ENCODE measurements around the gene GRAMD4.

The GRAMD4 gene

GRCh38 chr22:46578824-46579561 is 41.2 kb upstream of the GRAMD4 start:
- Histone ChIP-seq H3K27me3 (replicated peaks in 2 of 5; ENCODE audit: control insufficient read depth in 4 of 5, insufficient read depth in 5 of 5, low read length in 4 of 5) (no peaks in the 10 kb centered on the region), H3K36me3 (ENCODE audit: control insufficient read depth in 4 of 4, insufficient read depth in 4 of 4, low read length in 3 of 4) (peaks cover 0 to 2% (median 0%) of the 10 kb centered on the region in 4 experiments), H3K4me3 (ENCODE audit: control insufficient read depth in 1 of 7, extremely low read depth in 1 of 7, insufficient read depth in 4 of 7, low read depth in 2 of 7, low read length in 6 of 7) (peak overlapping the region in 5 of 7 experiments; percentile 37 to 85 (median 76)), H3K4me1 (ENCODE audit: control extremely low read depth in 1 of 4, control insufficient read depth in 4 of 4, insufficient read depth in 4 of 4, low read length in 3 of 4) (peaks cover 2 to 70% (median 56%) of the 10 kb centered on the region in 4 experiments), H3K9me3 (ENCODE audit: control extremely low read depth in 1 of 5, control insufficient read depth in 4 of 5, insufficient read depth in 2 of 5, low read depth in 1 of 5, low read length in 4 of 5) (no peaks in the 10 kb centered on the region), H3K27ac (ENCODE audit: insufficient read depth in 1 of 2, low read depth in 1 of 2, low read length in 2 of 2, poor library complexity in 1 of 2, severe bottlenecking in 2 of 2) (peak overlapping the region in 1 of 2 experiments; percentile 6)
- 90% methylated on average over 15 of the region's 15 CpGs for WGBS (ENCODE audit: insufficient coverage)
- DNase-seq, result no peak
- POLR2A ChIA-PET, result no interaction called here
- CTCF ChIA-PET, result interaction anchor here (1.3 to 1.9 kb wide), 4 partner anchors 11 to 107 kb away, joined by 3 to 7 read pairs (median 6); no protein-coding TSS in a partner anchor

GRCh38 chr22:46579751-46580449 is 40.3 kb upstream of the GRAMD4 start:
- no peaks in the 10 kb centered on the region for H3K27me3 ChIP-seq (replicated peaks in 2 of 5; ENCODE audit: control insufficient read depth in 4 of 5, insufficient read depth in 5 of 5, low read length in 4 of 5)
- H3K36me3 ChIP-seq (ENCODE audit: control insufficient read depth in 4 of 4, insufficient read depth in 4 of 4, low read length in 3 of 4), result peaks cover 0 to 9% (median 2%) of the 10 kb centered on the region in 4 experiments
- WGBS (ENCODE audit: insufficient coverage), result 95% methylated on average over 11 of the region's 14 CpGs
- ChIA-PET POLR2A (no interaction called here), CTCF (interaction anchor here (1.3 to 1.9 kb wide), 3 partner anchors 10 to 17 kb away, joined by 3 to 6 read pairs (median 6); no protein-coding TSS in a partner anchor)
- no peaks in the 10 kb centered on the region for H3K9me3 ChIP-seq (ENCODE audit: control extremely low read depth in 1 of 5, control insufficient read depth in 4 of 5, insufficient read depth in 2 of 5, low read depth in 1 of 5, low read length in 4 of 5)
- H3K4me3 ChIP-seq (ENCODE audit: control insufficient read depth in 1 of 7, extremely low read depth in 1 of 7, insufficient read depth in 4 of 7, low read depth in 2 of 7, low read length in 6 of 7), result peak overlapping the region in 1 of 7 experiments; percentile 29
- no peak for DNase-seq
- peaks cover 2 to 69% (median 56%) of the 10 kb centered on the region in 4 experiments for H3K4me1 ChIP-seq (ENCODE audit: control extremely low read depth in 1 of 4, control insufficient read depth in 4 of 4, insufficient read depth in 4 of 4, low read length in 3 of 4)
- no peak overlapping the region for H3K27ac ChIP-seq (ENCODE audit: insufficient read depth in 1 of 2, low read depth in 1 of 2, low read length in 2 of 2, poor library complexity in 1 of 2, severe bottlenecking in 2 of 2)

- CTCF ChIA-PET, result interaction anchor here (1.0 to 1.8 kb wide), 2 partner anchors 9 to 16 kb away, joined by 3 to 6 read pairs; no protein-coding TSS in a partner anchor
- 63% methylated on average over 4 of the region's 13 CpGs for WGBS (ENCODE audit: insufficient coverage)
- H3K9me3 ChIP-seq (ENCODE audit: control extremely low read depth in 1 of 5, control insufficient read depth in 4 of 5, insufficient read depth in 2 of 5, low read depth in 1 of 5, low read length in 4 of 5), result no peaks in the 10 kb centered on the region
- no peak overlapping the region for H3K27ac ChIP-seq (ENCODE audit: insufficient read depth in 1 of 2, low read depth in 1 of 2, low read length in 2 of 2, poor library complexity in 1 of 2, severe bottlenecking in 2 of 2)
- H3K36me3 ChIP-seq (ENCODE audit: control insufficient read depth in 4 of 4, insufficient read depth in 4 of 4, low read length in 3 of 4), result peaks cover 0 to 9% (median 2%) of the 10 kb centered on the region in 4 experiments
- POLR2A ChIA-PET, result no interaction called here
- no peaks in the 10 kb centered on the region for H3K27me3 ChIP-seq (replicated peaks in 2 of 5; ENCODE audit: control insufficient read depth in 4 of 5, insufficient read depth in 5 of 5, low read length in 4 of 5)
- no peak for DNase-seq
- no peak overlapping the region for H3K4me3 ChIP-seq (ENCODE audit: control insufficient read depth in 1 of 7, extremely low read depth in 1 of 7, insufficient read depth in 4 of 7, low read depth in 2 of 7, low read length in 6 of 7)
- peaks cover 2 to 58% (median 51%) of the 10 kb centered on the region in 4 experiments for H3K4me1 ChIP-seq (ENCODE audit: control extremely low read depth in 1 of 4, control insufficient read depth in 4 of 4, insufficient read depth in 4 of 4, low read length in 3 of 4)
These were observed 39.1 kb upstream of the GRAMD4 start for GRCh38 chr22:46580940-46581537.

GRCh38 chr22:46581538-46582244 is 38.5 kb upstream of the GRAMD4 start:
- Histone ChIP-seq H3K27me3 (replicated peaks in 2 of 5; ENCODE audit: control insufficient read depth in 4 of 5, insufficient read depth in 5 of 5, low read length in 4 of 5) (no peaks in the 10 kb centered on the region), H3K4me1 (ENCODE audit: control extremely low read depth in 1 of 4, control insufficient read depth in 4 of 4, insufficient read depth in 4 of 4, low read length in 3 of 4) (peaks cover 2 to 56% (median 48%) of the 10 kb centered on the region in 4 experiments), H3K27ac (ENCODE audit: insufficient read depth in 1 of 2, low read depth in 1 of 2, low read length in 2 of 2, poor library complexity in 1 of 2, severe bottlenecking in 2 of 2) (no peak overlapping the region), H3K9me3 (ENCODE audit: control extremely low read depth in 1 of 5, control insufficient read depth in 4 of 5, insufficient read depth in 2 of 5, low read depth in 1 of 5, low read length in 4 of 5) (no peaks in the 10 kb centered on the region), H3K36me3 (ENCODE audit: control insufficient read depth in 4 of 4, insufficient read depth in 4 of 4, low read length in 3 of 4) (peaks cover 0 to 11% (median 2%) of the 10 kb centered on the region in 4 experiments), H3K4me3 (ENCODE audit: control insufficient read depth in 1 of 7, extremely low read depth in 1 of 7, insufficient read depth in 4 of 7, low read depth in 2 of 7, low read length in 6 of 7) (peak overlapping the region in 1 of 7 experiments; percentile 19)
- 48% methylated on average over 8 of the region's 14 CpGs for WGBS (ENCODE audit: insufficient coverage)
- DNase-seq, result peak in 2 of 3 donors; percentile 71 to 80
- POLR2A ChIA-PET, result interaction anchor here (1.0 kb wide), 1 partner anchor 68 kb away, joined by 3 read pairs; no protein-coding TSS in a partner anchor
- CTCF ChIA-PET, result interaction anchor here (1.0 to 1.8 kb wide), 4 partner anchors 9 to 18 kb away, joined by 3 to 6 read pairs (median 4); no protein-coding TSS in a partner anchor

GRCh38 chr22:46582281-46582933 is 37.8 kb upstream of the GRAMD4 start:
- Histone ChIP-seq H3K4me3 (ENCODE audit: control insufficient read depth in 1 of 7, extremely low read depth in 1 of 7, insufficient read depth in 4 of 7, low read depth in 2 of 7, low read length in 6 of 7) (peak overlapping the region in 1 of 7 experiments; percentile 19), H3K27ac (ENCODE audit: insufficient read depth in 1 of 2, low read depth in 1 of 2, low read length in 2 of 2, poor library complexity in 1 of 2, severe bottlenecking in 2 of 2) (no peak overlapping the region), H3K36me3 (ENCODE audit: control insufficient read depth in 4 of 4, insufficient read depth in 4 of 4, low read length in 3 of 4) (peaks cover 0 to 16% (median 2%) of the 10 kb centered on the region in 4 experiments), H3K4me1 (ENCODE audit: control extremely low read depth in 1 of 4, control insufficient read depth in 4 of 4, insufficient read depth in 4 of 4, low read length in 3 of 4) (peaks cover 2 to 63% (median 55%) of the 10 kb centered on the region in 4 experiments), H3K27me3 (replicated peaks in 2 of 5; ENCODE audit: control insufficient read depth in 4 of 5, insufficient read depth in 5 of 5, low read length in 4 of 5) (no peaks in the 10 kb centered on the region), H3K9me3 (ENCODE audit: control extremely low read depth in 1 of 5, control insufficient read depth in 4 of 5, insufficient read depth in 2 of 5, low read depth in 1 of 5, low read length in 4 of 5) (no peaks in the 10 kb centered on the region)
- CTCF ChIA-PET, result interaction anchor here (1.0 to 1.5 kb wide), 3 partner anchors 10 to 18 kb away, joined by 3 to 6 read pairs (median 3); no protein-coding TSS in a partner anchor
- WGBS (ENCODE audit: insufficient coverage), result 82% methylated on average over 8 of the region's 14 CpGs
- POLR2A ChIA-PET, result interaction anchor here (1.0 kb wide), 1 partner anchor 67 kb away, joined by 3 read pairs; no protein-coding TSS in a partner anchor
- no peak for DNase-seq

GRCh38 chr22:46583571-46583970 is 36.6 kb upstream of the GRAMD4 start:
- H3K4me3 ChIP-seq (ENCODE audit: control insufficient read depth in 1 of 7, extremely low read depth in 1 of 7, insufficient read depth in 4 of 7, low read depth in 2 of 7, low read length in 6 of 7), result no peak overlapping the region
- ChIA-PET POLR2A (interaction anchor here (0.6 kb wide), 1 partner anchor 8 kb away, joined by 3 read pairs; no protein-coding TSS in a partner anchor), CTCF (no interaction called here)
- no peaks in the 10 kb centered on the region for H3K9me3 ChIP-seq (ENCODE audit: control extremely low read depth in 1 of 5, control insufficient read depth in 4 of 5, insufficient read depth in 2 of 5, low read depth in 1 of 5, low read length in 4 of 5)
- H3K27me3 ChIP-seq (replicated peaks in 2 of 5; ENCODE audit: control insufficient read depth in 4 of 5, insufficient read depth in 5 of 5, low read length in 4 of 5), result no peaks in the 10 kb centered on the region
- no peak overlapping the region for H3K27ac ChIP-seq (ENCODE audit: insufficient read depth in 1 of 2, low read depth in 1 of 2, low read length in 2 of 2, poor library complexity in 1 of 2, severe bottlenecking in 2 of 2)
- peaks cover 0 to 63% (median 54%) of the 10 kb centered on the region in 4 experiments for H3K4me1 ChIP-seq (ENCODE audit: control extremely low read depth in 1 of 4, control insufficient read depth in 4 of 4, insufficient read depth in 4 of 4, low read length in 3 of 4)
- no peak for DNase-seq
- 95% methylated on average over 11 of the region's 11 CpGs for WGBS (ENCODE audit: insufficient coverage)
- H3K36me3 ChIP-seq (ENCODE audit: control insufficient read depth in 4 of 4, insufficient read depth in 4 of 4, low read length in 3 of 4), result peaks cover 0 to 16% (median 2%) of the 10 kb centered on the region in 4 experiments
